ENCODE data around the gene MLKL.

Gene MLKL

GRCh38 chr16:74633686-74634085, 67.0 kb downstream of the MLKL start:
- TF ChIP-seq GATA1 (IDR thresholded peaks at IDR 0.05; ENCODE audit: low read depth, low read length) (no peak), POLR2A (IDR thresholded peaks at IDR 0.05; ENCODE audit: low read length) (no peak)
- peak in 1 of 2 experiments; percentile 18 for DNase-seq

- DNase-seq, result no peak
- TF ChIP-seq GATA1 (IDR thresholded peaks at IDR 0.05; ENCODE audit: low read depth, low read length), result no peak
Measured at GRCh38 chr16:74627506-74628220, 73.0 kb downstream of the MLKL start.

GRCh38 chr16:74626741-74627416, 73.8 kb downstream of the MLKL start:
- TF ChIP-seq GATA1 (IDR thresholded peaks at IDR 0.05; ENCODE audit: low read depth, low read length) (no peak), POLR2A (IDR thresholded peaks at IDR 0.05; ENCODE audit: low read length) (no peak)
- DNase-seq, result no peak

GRCh38 chr16:74625500-74626350, 74.9 kb downstream of the MLKL start:
- TF ChIP-seq GATA1 (IDR thresholded peaks at IDR 0.05; ENCODE audit: low read depth, low read length) (no peak), POLR2A (IDR thresholded peaks at IDR 0.05; ENCODE audit: low read length) (no peak)
- DNase-seq, result no peak

- TF ChIP-seq GATA1 (IDR thresholded peaks at IDR 0.05; ENCODE audit: low read depth, low read length) (no peak), POLR2A (IDR thresholded peaks at IDR 0.05; ENCODE audit: low read length) (no peak)
- no peak for DNase-seq
Measured at GRCh38 chr16:74623839-74624235, 76.8 kb downstream of the MLKL start.

GRCh38 chr16:74623214-74623838, 77.3 kb downstream of the MLKL start:
- no peak for TF ChIP-seq POLR2A (IDR thresholded peaks at IDR 0.05; ENCODE audit: low read length)
- TF ChIP-seq GATA1 (IDR thresholded peaks at IDR 0.05; ENCODE audit: low read depth, low read length), result no peak
- DNase-seq, result peak; percentile 51 to 71

DNA sequence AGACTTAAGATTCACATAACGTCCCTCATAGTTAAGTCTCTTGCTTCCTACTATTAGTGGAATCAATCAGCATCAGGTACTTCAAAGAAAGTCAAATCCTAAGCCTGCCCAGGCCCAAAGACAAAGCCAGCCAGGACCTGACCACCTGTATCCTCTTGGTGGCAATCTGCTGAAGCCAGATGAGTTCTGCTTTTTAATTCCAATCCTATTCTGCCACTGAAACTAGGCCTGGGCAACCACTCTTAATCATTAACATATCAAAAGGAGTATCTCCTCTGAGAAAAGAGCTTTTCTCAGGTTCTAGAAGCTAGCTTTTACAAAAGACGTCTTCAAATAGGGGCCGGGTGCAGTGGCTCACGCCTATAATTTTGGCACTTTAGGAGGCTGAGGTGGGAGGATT, 78.7 kb downstream of the MLKL start:
- no peak for DNase-seq
- TF ChIP-seq POLR2A (IDR thresholded peaks at IDR 0.05; ENCODE audit: low read length), result no peak
- no peak for TF ChIP-seq GATA1 (IDR thresholded peaks at IDR 0.05; ENCODE audit: low read depth, low read length)

All from erythroblast (primary cell).